ENCODE measurements around the gene GRAP2. TPM values are rescaled to one million over a fixed set of nuclear protein-coding genes. Genes with fewer than 3 reads are reported as not detected.
"Not testable (repeated sequence)": the region's sequence is repeated elsewhere in the genome, so short reads cannot be mapped to it uniquely, and the experiment has no call there.

GRAP2 gene
- total RNA-seq, 1 donor = not detected

- Histone ChIP-seq H3K4me1 (ENCODE audit: insufficient read depth, low read length) (no peaks in the 10 kb centered on the region), H3K4me2 (ENCODE audit: insufficient read depth, low read length) (no peak overlapping the region)
- no peak for TF ChIP-seq CTCF (IDR thresholded peaks at IDR 0.05; ENCODE audit: extremely low read depth, low read depth, low read length)
Observed at GRCh38 chr22:39872548-39872947, 28.3 kb upstream of the GRAP2 start.

GRCh38 chr22:39873965-39874364, 26.9 kb upstream of the GRAP2 start:
- TF ChIP-seq CTCF (IDR thresholded peaks at IDR 0.05; ENCODE audit: extremely low read depth, low read depth, low read length) = no peak
- DNase-seq (ENCODE audit: insufficient read length, low spot score, missing footprints) = no peak
- H3K27me3 ChIP-seq (ENCODE audit: insufficient read depth, low read length) = peaks cover 3% of the 10 kb centered on the region
- no peak overlapping the region for H3K27ac ChIP-seq (ENCODE audit: low read depth, low read length)
- no peaks in the 10 kb centered on the region for H3K36me3 ChIP-seq (ENCODE audit: insufficient read depth, low read length)
- H3K9me3 ChIP-seq (ENCODE audit: low read depth, low read length) = no peaks in the 10 kb centered on the region
- H2AFZ ChIP-seq (ENCODE audit: low read length) = no peak overlapping the region
- no peaks in the 10 kb centered on the region for H4K20me1 ChIP-seq (ENCODE audit: insufficient read depth, low read length)
- no peak overlapping the region for H3K4me2 ChIP-seq (ENCODE audit: insufficient read depth, low read length)
- no peaks in the 10 kb centered on the region for H3K4me1 ChIP-seq (ENCODE audit: insufficient read depth, low read length)
- no peaks in the 10 kb centered on the region for H3K79me2 ChIP-seq (ENCODE audit: insufficient read depth, low read length)
- no peak overlapping the region for H3K4me3 ChIP-seq (ENCODE audit: insufficient read depth, low read length)

More at GRCh38 chr22:39872548-39872947, 28.3 kb upstream of the GRAP2 start:
- no peak for DNase-seq (ENCODE audit: insufficient read length, low spot score, missing footprints)
- no peak overlapping the region for H2AFZ ChIP-seq (ENCODE audit: low read length)
- peaks cover 3% of the 10 kb centered on the region for H3K27me3 ChIP-seq (ENCODE audit: insufficient read depth, low read length)
- no peaks in the 10 kb centered on the region for H3K9me3 ChIP-seq (ENCODE audit: low read depth, low read length)
- H3K27ac ChIP-seq (ENCODE audit: low read depth, low read length) = no peak overlapping the region
- H4K20me1 ChIP-seq (ENCODE audit: insufficient read depth, low read length) = no peaks in the 10 kb centered on the region
- H3K79me2 ChIP-seq (ENCODE audit: insufficient read depth, low read length) = no peaks in the 10 kb centered on the region
- H3K4me3 ChIP-seq (ENCODE audit: insufficient read depth, low read length) = no peak overlapping the region
- H3K36me3 ChIP-seq (ENCODE audit: insufficient read depth, low read length) = no peaks in the 10 kb centered on the region

- not testable (repeated sequence) for H3K27me3 ChIP-seq (ENCODE audit: insufficient read depth, low read length); H3K4me1 ChIP-seq (ENCODE audit: insufficient read depth, low read length); H3K27ac ChIP-seq (ENCODE audit: low read depth, low read length); H4K20me1 ChIP-seq (ENCODE audit: insufficient read depth, low read length); H3K36me3 ChIP-seq (ENCODE audit: insufficient read depth, low read length); DNase-seq (ENCODE audit: insufficient read length, low spot score, missing footprints); H2AFZ ChIP-seq (ENCODE audit: low read length); H3K79me2 ChIP-seq (ENCODE audit: insufficient read depth, low read length); H3K9me3 ChIP-seq (ENCODE audit: low read depth, low read length); H3K4me2 ChIP-seq (ENCODE audit: insufficient read depth, low read length)
- peak overlapping the region; percentile 37 for H3K4me3 ChIP-seq (ENCODE audit: insufficient read depth, low read length)
Observed at GRCh38 chr22:39875176-39875885, 25.6 kb upstream of the GRAP2 start.

- H2AFZ ChIP-seq (ENCODE audit: low read length) = no peak overlapping the region
- no peak overlapping the region for H3K4me3 ChIP-seq (ENCODE audit: insufficient read depth, low read length)
- H3K4me1 ChIP-seq (ENCODE audit: insufficient read depth, low read length) = no peaks in the 10 kb centered on the region
- H3K36me3 ChIP-seq (ENCODE audit: insufficient read depth, low read length) = no peaks in the 10 kb centered on the region
- H3K9me3 ChIP-seq (ENCODE audit: low read depth, low read length) = no peaks in the 10 kb centered on the region
- peak; percentile 45 for DNase-seq (ENCODE audit: insufficient read length, low spot score, missing footprints)
- no peaks in the 10 kb centered on the region for H4K20me1 ChIP-seq (ENCODE audit: insufficient read depth, low read length)
- no peaks in the 10 kb centered on the region for H3K79me2 ChIP-seq (ENCODE audit: insufficient read depth, low read length)
- H3K27ac ChIP-seq (ENCODE audit: low read depth, low read length) = no peak overlapping the region
- peaks cover 5% of the 10 kb centered on the region for H3K27me3 ChIP-seq (ENCODE audit: insufficient read depth, low read length)
- no peak overlapping the region for H3K4me2 ChIP-seq (ENCODE audit: insufficient read depth, low read length)
- TF ChIP-seq CTCF (IDR thresholded peaks at IDR 0.05; ENCODE audit: extremely low read depth, low read depth, low read length) = no peak
Observed at GRCh38 chr22:39877079-39877845, 23.6 kb upstream of the GRAP2 start.
